NCI-H146 treated with DMSO at 0.1 percent for 48 hours (cell line): Measurements from ENCODE around the gene COL5A2.

Experiments used
- DNase-seq: peaks from one replicate; lab custom pipeline; 2025; ENCODE audit not compliant: unreplicated experiment; lab: John Stamatoyannopoulos, UW

The COL5A2 gene

GRCh38 chr2:189056200-189057106, 123.1 kb downstream of the COL5A2 start:
- no peak for DNase-seq

GRCh38 chr2:189050165-189050712, 129.3 kb downstream of the COL5A2 start:
- DNase-seq: peak; percentile 30

- DNase-seq: no peak
Observed at GRCh38 chr2:189049709-189050164, 129.8 kb downstream of the COL5A2 start.

DNA sequence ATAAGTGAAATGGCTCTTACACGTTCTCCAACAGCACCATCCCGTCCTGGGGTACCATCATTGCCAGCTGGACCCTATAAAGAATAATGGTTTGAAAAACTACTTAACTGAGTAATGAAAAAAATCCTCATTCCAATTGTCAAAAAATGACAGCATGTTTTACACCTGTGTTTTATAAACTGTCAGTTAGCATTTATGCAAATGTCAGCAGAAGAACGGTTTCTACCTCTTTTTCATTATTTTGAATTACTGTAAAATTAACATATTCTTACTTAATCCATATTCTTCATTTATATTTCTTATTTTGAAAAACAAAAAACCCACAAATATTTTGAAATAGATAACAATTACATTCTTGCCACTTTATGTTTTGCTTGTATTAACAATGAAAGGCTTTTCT, 131.4 kb downstream of the COL5A2 start:
- no peak for DNase-seq

DNA sequence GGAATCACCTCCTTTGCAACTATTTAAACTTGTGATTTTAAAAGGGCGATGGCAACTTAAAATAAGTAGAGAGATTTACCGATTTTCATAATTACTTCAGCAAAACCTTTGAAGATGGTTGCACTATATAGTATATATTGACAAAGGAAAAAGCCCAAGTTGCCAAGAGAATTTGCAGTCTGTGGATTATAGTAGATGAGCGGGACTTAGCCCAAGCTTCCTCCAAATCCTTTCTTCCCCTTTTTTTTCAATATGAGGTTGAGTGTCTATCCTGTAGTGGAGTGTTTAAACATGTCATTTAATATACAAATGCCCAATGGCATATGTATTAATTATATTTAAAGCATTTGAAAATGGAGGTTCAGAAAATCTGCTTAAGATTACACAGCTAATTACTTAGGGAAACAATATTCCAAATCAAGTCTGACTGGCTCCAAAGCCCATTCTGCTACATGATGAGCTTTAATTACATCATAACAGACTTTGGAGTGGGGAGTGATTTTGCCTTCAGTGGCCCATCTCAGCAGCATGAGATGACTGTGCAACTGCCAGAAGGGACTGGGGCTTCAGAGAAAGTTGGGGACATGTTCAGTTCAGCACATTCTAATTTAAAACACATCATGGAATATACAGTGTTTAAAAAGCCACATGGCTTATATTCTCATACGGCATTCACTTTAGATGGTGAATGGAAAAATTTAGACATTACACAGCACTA, 132.2 kb downstream of the COL5A2 start:
- no peak for DNase-seq

GRCh38 chr2:189046320-189046719, 133.2 kb downstream of the COL5A2 start:
- no peak for DNase-seq

GRCh38 chr2:189045836-189046235, 133.7 kb downstream of the COL5A2 start:
- DNase-seq: no peak

DNA sequence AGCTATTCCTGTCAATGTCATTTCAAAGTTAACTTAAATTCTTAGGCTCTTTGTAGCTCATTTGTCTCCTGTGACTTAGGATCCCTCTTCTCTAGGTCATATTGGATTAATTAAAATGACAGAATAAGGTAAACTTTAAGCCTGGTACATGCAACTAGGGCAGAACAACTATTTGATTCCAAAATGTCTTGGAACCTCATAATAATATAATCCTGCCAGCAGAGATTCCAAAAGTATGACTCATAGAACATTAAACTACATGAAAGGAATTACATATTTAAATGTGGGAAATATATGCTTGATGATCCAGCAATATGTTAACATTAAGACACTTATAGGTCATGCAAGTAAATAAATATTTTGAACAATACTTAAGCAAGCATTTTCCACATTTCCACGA, 142.0 kb downstream of the COL5A2 start:
- DNase-seq: no peak

DNA sequence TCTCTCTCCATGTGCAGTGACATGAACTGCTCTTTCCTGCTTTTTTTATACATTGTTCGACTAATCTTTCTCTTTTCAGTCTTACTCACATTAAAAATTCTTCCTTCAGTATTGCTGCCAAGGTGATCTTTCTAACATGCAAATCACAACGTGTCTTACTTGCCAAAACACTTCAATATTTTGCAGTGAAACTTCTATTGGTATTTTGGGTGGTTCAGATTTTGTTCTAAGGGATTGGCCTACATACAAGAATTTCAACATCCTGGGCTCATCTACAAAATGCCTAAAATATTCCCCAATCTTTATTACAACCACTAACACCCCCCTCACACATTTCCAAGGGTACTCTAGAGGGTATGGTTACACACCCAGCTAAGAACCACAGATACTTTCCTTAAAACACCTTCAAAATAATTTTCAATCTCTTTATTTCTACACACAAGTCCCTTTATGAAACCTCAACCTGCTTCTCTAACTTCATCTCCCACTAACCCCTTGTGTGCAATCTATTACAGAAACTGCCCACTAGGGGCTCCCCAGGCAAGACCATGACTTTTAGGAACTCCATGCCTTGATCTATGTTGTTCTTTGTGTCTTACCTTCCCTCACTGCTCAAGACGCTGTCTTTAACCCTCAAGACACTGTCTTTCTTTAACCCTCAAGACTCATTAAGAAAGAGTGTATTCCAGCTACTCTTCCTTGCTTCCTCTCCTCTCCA, 154.5 kb downstream of the COL5A2 start:
- no peak for DNase-seq

DNA sequence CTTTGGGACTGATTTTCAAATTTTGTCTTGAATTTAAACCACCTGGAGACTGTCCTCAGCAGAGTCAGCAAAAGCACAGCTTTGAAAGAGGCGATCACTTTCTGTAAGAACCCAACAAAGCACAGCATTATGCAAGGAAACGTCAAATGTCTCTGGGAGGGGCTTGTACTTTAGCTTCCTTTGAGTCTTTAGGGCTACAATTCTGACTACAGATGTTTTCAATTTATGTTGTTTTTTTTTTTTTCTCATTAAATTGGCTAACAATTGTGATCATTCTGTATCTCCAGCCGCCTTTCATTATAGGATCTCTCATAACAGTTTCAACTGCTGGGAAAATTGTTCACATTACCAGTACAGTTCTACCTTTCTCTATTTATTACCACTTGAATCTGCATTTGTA, 157.1 kb downstream of the COL5A2 start:
- no peak for DNase-seq

DNA sequence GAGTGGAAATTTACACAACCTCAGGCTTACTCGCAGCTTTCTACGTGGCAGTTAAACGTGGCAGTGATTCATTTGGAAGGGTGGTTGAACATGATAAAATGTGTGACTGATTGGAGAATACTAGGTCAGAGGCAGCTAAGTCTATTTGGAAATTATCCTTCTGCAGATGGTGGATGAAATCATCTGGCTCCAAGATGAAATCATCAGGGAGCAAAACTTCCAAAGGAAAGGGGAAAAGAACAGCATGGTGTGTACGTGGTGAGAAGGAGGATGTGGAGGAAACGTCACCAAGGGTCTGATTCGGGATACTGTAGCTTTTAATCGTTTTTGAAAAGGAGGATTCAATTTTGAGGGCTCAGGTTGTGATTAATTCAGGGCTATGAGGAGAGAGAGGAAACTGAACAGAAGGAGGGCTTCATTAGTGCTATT, 157.5 kb downstream of the COL5A2 start:
- DNase-seq: no peak

- DNase-seq: no peak
Observed at GRCh38 chr2:189020179-189020578, 159.4 kb downstream of the COL5A2 start.

DNA sequence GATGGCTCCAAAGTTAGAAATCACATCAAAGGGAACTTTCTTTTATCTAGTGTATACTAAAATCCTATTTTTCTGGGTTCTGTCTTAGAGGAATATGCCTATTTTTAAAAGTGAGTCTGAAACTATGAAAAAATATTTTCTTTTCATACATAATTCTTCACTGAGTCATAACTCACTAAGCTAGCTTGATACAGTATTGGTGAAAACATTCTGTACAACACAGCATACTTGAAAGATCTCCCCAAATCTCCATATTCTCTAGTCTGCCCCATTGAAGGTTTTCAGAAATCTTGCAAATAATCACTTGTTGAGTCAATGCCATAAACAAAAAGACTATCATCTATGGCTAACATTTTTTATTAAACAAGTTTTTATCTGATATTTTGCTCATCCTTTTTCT, 160.9 kb downstream of the COL5A2 start:
- DNase-seq: no peak

GRCh38 chr2:189016311-189016861, 163.2 kb downstream of the COL5A2 start:
- no peak for DNase-seq

GRCh38 chr2:189015359-189015758, 164.2 kb downstream of the COL5A2 start:
- no peak for DNase-seq

- DNase-seq: no peak
Observed at GRCh38 chr2:189014449-189015138, 165.0 kb downstream of the COL5A2 start.

DNA sequence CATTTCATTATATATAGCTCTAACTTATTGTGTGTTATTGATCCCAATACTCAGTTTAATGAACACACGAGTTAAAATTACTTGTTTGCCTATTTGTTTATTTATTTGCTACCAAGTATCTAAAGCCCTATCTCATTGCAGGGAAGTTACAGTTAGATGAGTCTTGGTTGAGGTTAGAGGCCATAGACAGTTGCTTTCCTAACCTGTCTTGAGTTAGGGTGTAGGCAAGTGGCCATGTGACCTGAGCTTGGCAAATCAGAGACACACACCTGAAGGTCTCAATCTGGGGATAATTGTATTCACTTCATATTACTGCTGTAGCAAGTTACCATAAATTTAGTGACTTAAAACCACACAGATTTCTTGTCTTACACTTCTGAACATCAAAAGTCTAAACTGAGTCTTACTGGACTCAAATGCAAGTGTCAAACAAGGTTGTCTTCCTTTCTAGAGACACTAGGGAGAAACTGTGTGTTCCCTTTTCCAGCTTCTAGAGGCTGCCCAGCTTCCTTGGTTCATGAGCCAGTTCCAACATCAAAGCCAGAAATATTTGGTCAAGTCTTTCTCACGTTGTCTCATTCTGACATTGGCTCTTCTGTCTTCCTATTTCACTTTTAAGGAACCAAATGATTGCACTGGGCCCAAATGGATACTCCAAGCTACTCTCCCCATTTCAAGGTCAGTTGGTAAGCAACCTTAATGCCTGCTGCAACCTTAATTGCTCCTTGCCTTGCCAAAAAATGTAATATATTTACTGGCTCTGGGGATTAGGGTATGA, 165.7 kb downstream of the COL5A2 start:
- no peak for DNase-seq

DNA sequence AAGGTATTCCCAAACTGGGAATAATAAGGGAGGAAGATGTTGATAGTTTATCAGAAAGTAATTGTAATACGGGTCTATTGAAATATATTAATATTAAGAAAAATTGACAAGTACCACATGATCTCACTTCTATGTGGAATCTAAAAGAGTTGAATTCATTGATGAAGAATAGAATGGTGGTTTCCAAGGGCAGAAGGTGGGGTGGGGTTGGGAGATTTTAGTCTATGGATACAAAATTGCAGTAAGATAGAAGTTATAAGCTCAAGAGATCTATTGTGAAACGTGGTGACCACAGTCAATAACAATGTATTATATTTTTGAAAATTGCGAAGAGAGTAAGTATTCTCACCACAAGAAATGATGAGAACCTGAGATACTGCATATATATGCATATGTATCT, 166.5 kb downstream of the COL5A2 start:
- no peak for DNase-seq

GRCh38 chr2:189012351-189012750, 167.2 kb downstream of the COL5A2 start:
- DNase-seq: no peak

- DNase-seq: no peak
Observed at GRCh38 chr2:189010536-189010935, 169.0 kb downstream of the COL5A2 start.
